GM18951 (cell line): Measurements from ENCODE around the gene SOWAHA.

Source experiments
- POLR2A ChIP-seq: IDR thresholded peaks from 4 replicates; pipeline ENCODE4 v1.6.1; 2011; ENCODE audit warnings: mild to moderate bottlenecking; ENCODE audit not compliant: insufficient read length, insufficient read depth; ENCODE audit errors: extremely low read depth
- in situ Hi-C: fragments of 300-500 bp; cut with MboI; formaldehyde crosslinking; loops from one replicate; pipeline ENCODE4 v1.12.0; 2022; ENCODE audit warnings: low sequenced_read_pairs, mixed read lengths, inconsistent platforms; ENCODE audit not compliant: unreplicated experiment

SOWAHA gene

GRCh38 chr5:132831095-132831860, 18.2 kb downstream of the SOWAHA start:
- no peak for TF ChIP-seq POLR2A
- in situ Hi-C loops = loop anchor here (25.0 kb wide), 1 partner anchor 444 kb away; no protein-coding TSS in a partner anchor

- TF ChIP-seq POLR2A = no peak
- in situ Hi-C loops = loop anchor here (25.0 kb wide), 1 partner anchor 445 kb away; no protein-coding TSS in a partner anchor
These were observed 19.5 kb downstream of the SOWAHA start for GRCh38 chr5:132832612-132833011.

- in situ Hi-C loops = loop anchor here (25.0 kb wide), 1 partner anchor 447 kb away; no protein-coding TSS in a partner anchor
- no peak for TF ChIP-seq POLR2A
These were observed 21.0 kb downstream of the SOWAHA start for GRCh38 chr5:132834057-132834456.

GRCh38 chr5:132836852-132837251, 23.8 kb downstream of the SOWAHA start:
- in situ Hi-C loops = loop anchor here (25.0 kb wide), 1 partner anchor 450 kb away; no protein-coding TSS in a partner anchor
- TF ChIP-seq POLR2A = no peak

- in situ Hi-C loops = loop anchor here (25.0 kb wide), 1 partner anchor 451 kb away; no protein-coding TSS in a partner anchor
- no peak for TF ChIP-seq POLR2A
These were observed 24.8 kb downstream of the SOWAHA start for GRCh38 chr5:132837868-132838267.

- in situ Hi-C loops = loop anchor here (25.0 kb wide), 1 partner anchor 451 kb away; no protein-coding TSS in a partner anchor
- TF ChIP-seq POLR2A = no peak
These were observed 25.6 kb downstream of the SOWAHA start for GRCh38 chr5:132838516-132839282.

GRCh38 chr5:132839426-132840301, 26.6 kb downstream of the SOWAHA start:
- in situ Hi-C loops = loop anchor here (25.0 kb wide), 1 partner anchor 452 kb away; no protein-coding TSS in a partner anchor

GRCh38 chr5:132840313-132840712, 27.2 kb downstream of the SOWAHA start:
- no peak for TF ChIP-seq POLR2A
- in situ Hi-C loops = loop anchor here (25.0 kb wide), 1 partner anchor 453 kb away; no protein-coding TSS in a partner anchor

More at GRCh38 chr5:132839426-132840301, 26.6 kb downstream of the SOWAHA start:
- no peak for TF ChIP-seq POLR2A

GRCh38 chr5:132840896-132841295, 27.8 kb downstream of the SOWAHA start:
- TF ChIP-seq POLR2A = no peak
- in situ Hi-C loops = loop anchor here (25.0 kb wide), 1 partner anchor 454 kb away; no protein-coding TSS in a partner anchor

- TF ChIP-seq POLR2A = no peak
- in situ Hi-C loops = loop anchor here (25.0 kb wide), 1 partner anchor 454 kb away; no protein-coding TSS in a partner anchor
These were observed 28.2 kb downstream of the SOWAHA start for GRCh38 chr5:132841305-132841704.

- in situ Hi-C loops = loop anchor here (25.0 kb wide), 1 partner anchor 461 kb away; no protein-coding TSS in a partner anchor
- no peak for TF ChIP-seq POLR2A
These were observed 35.2 kb downstream of the SOWAHA start for GRCh38 chr5:132848270-132848669.

- TF ChIP-seq POLR2A = no peak
- in situ Hi-C loops = loop anchor here (25.0 kb wide), 1 partner anchor 462 kb away; no protein-coding TSS in a partner anchor
These were observed 36.2 kb downstream of the SOWAHA start for GRCh38 chr5:132849347-132849746.
